HFFc6 (cell line): ENCODE measurements around the gene CTSE. TPM values are rescaled to one million over a fixed set of nuclear protein-coding genes. Genes with fewer than 3 reads are reported as not detected.

Experiments
- DNase-seq: peaks from one replicate; pipeline ENCODE4 v3.0.0-alpha.2; 2018
- H3K27ac Mint-ChIP-seq: 2 replicates; pipeline ENCODE4 v1.8.0; 2020; ENCODE audit warnings: mild to moderate bottlenecking, mixed read lengths
- H3K27me3 Mint-ChIP-seq: 2 replicates; pipeline ENCODE4 v1.8.0; 2021; ENCODE audit warnings: mild to moderate bottlenecking, moderate library complexity, mixed read lengths; ENCODE audit not compliant: insufficient read depth
- H3K36me3 Mint-ChIP-seq: 2 replicates; pipeline ENCODE4 v1.8.0; 2021; ENCODE audit warnings: low read depth, mixed read lengths
- H3K4me1 Mint-ChIP-seq: 2 replicates; pipeline ENCODE4 v1.8.0; 2020; ENCODE audit warnings: low read depth, mixed read lengths
- H3K4me3 Mint-ChIP-seq: 2 replicates; pipeline ENCODE4 v1.8.0; 2020; ENCODE audit warnings: mild to moderate bottlenecking, moderate library complexity, mixed read lengths
- H3K9me3 Mint-ChIP-seq: 2 replicates; pipeline ENCODE4 v1.8.0; 2020; ENCODE audit warnings: mild to moderate bottlenecking, mixed read lengths
- total RNA-seq, 6 experiments: library from RNA; stranded (reverse); fragmentation: NEBNext Ultra II Directional; extraction: Animal tissue kit (Norgen Biotek cat#: 25700); gene quantifications; 2 replicates in 1 of 6; 3 replicates in 5 of 6; pipeline ENCODE4 v1.2.3, GENCODE V29; 2021
- TF ChIP-seq, protein P1 (sequence below): fragments of 200-600 bp; sonication (generic); IDR thresholded peaks from 2 replicates; pipeline ENCODE4 v1.5.0; 2021; ENCODE audit warnings: antibody characterized with exemption, mild to moderate bottlenecking

The CTSE gene
- total RNA-seq, 6 experiments from 2014 or later, result not detected

DNA sequence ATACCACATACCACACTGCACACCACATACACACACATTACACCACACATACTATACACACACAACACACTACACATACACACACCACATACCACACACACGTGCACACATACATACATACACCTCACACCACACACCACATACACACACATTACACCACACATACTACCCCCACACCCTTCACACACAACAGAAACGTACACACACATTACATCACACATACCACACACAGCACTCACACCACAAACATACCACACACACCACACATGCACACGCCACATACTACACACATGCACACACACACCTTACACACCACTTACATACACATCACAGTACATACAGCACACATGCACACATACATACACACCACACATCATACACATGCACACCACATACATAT is 49.0 kb downstream of the CTSE start:
- no peak overlapping the region for H3K4me3 Mint-ChIP-seq
- TF ChIP-seq, protein P1, sequence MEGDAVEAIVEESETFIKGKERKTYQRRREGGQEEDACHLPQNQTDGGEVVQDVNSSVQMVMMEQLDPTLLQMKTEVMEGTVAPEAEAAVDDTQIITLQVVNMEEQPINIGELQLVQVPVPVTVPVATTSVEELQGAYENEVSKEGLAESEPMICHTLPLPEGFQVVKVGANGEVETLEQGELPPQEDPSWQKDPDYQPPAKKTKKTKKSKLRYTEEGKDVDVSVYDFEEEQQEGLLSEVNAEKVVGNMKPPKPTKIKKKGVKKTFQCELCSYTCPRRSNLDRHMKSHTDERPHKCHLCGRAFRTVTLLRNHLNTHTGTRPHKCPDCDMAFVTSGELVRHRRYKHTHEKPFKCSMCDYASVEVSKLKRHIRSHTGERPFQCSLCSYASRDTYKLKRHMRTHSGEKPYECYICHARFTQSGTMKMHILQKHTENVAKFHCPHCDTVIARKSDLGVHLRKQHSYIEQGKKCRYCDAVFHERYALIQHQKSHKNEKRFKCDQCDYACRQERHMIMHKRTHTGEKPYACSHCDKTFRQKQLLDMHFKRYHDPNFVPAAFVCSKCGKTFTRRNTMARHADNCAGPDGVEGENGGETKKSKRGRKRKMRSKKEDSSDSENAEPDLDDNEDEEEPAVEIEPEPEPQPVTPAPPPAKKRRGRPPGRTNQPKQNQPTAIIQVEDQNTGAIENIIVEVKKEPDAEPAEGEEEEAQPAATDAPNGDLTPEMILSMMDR, result no peak
- H3K4me1 Mint-ChIP-seq, result peaks cover 37% of the 10 kb centered on the region
- peaks cover 7% of the 10 kb centered on the region; the same call in 1 of the 2 replicates for H3K9me3 Mint-ChIP-seq
- no peaks in the 10 kb centered on the region; the same call in 1 of the 2 replicates for H3K36me3 Mint-ChIP-seq
- H3K27ac Mint-ChIP-seq, result no peak overlapping the region
- DNase-seq, result no peak
- peaks cover 5% of the 10 kb centered on the region for H3K27me3 Mint-ChIP-seq

DNA sequence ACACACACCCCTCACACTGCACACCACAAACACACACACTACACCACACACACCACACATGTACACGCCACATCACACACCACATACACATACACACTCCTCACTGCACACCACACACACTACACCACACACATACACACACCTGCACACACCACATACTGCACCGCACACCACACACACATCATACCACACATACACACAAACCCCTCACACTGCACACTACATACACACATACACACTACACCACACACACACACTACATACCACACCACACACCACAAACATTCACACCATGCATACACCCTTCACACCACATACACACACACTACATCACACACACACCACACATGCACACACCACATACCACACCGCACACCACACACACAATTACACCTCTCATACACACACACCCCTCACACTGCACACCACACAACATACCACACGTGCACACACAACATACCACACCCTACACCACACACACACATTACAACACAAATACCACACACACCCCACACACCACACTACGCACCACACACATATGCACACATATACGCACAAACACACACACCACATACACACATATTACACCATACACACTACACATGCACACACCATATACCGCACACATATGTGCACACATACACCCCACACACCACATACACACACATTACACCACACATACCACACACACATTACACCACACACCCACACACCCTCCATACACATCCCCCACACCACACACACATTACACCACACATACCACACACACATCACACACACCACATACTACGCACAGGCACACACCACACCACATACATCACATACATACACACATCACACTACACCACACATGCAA is 50.1 kb downstream of the CTSE start:
- Mint-ChIP-seq H3K4me3 (no peak overlapping the region), H3K9me3 (peaks cover 7% of the 10 kb centered on the region; the same call in 1 of the 2 replicates), H3K36me3 (no peaks in the 10 kb centered on the region; the same call in 1 of the 2 replicates), H3K4me1 (peaks cover 37% of the 10 kb centered on the region), H3K27me3 (peaks cover 5% of the 10 kb centered on the region), H3K27ac (no peak overlapping the region)
- DNase-seq, result no peak
- TF ChIP-seq, protein P1, result no peak

DNA sequence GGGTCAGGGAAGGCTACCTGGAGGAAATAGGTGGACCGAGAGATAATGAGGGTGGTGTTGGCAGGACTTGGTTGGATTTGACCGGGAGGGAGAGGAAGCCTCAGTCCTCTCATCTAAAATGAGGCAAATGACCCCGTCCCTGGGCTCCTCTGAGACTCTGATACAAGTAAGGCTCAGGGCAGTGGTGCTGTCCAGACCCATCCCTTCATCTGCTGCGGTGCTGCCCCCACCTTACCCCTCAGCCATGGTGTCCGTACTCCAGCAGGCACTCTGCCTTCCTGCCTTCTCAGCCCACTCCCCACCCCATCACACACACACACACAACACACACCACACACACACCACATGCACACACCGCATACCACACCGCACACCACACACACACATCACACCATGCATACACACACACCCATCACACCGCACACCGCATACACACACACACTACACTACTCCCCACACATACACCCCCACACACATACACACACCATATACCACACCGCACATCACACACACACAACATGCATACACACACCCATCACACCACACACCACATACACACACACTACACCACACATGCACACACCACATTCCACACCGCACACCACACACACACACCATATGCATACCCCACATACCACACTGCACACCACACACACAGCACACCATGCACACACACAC is 51.1 kb downstream of the CTSE start:
- H3K36me3 Mint-ChIP-seq, result no peaks in the 10 kb centered on the region; the same call in 1 of the 2 replicates
- TF ChIP-seq, protein P1, result no peak
- H3K27me3 Mint-ChIP-seq, result peaks cover 5% of the 10 kb centered on the region
- no peak overlapping the region for H3K27ac Mint-ChIP-seq
- no peak overlapping the region for H3K4me3 Mint-ChIP-seq
- DNase-seq, result no peak
- peaks cover 44% of the 10 kb centered on the region for H3K4me1 Mint-ChIP-seq
- H3K9me3 Mint-ChIP-seq, result peaks cover 7% of the 10 kb centered on the region; the same call in 1 of the 2 replicates

DNA sequence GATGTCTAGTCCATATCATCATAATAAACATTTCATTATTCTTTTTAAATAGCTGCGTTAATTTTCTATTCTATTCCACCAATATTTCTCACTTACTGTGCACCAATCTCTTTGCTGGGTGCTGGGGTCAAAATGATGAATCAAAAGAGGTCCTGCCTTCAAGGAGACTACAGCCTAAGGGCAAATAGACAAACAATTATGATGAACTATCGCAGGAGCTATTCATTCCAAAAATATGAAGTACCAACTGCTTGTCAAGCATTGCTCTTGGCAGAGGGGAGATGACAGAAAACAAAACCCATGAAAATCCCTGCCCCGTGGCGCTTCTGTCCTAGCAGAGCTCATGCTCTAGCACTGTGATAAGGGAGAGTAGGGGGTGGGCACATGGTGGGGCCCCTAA is 51.6 kb downstream of the CTSE start:
- peaks cover 7% of the 10 kb centered on the region; the same call in 1 of the 2 replicates for H3K9me3 Mint-ChIP-seq
- no peaks in the 10 kb centered on the region; the same call in 1 of the 2 replicates for H3K36me3 Mint-ChIP-seq
- H3K27ac Mint-ChIP-seq, result no peak overlapping the region
- no peak overlapping the region for H3K4me3 Mint-ChIP-seq
- H3K27me3 Mint-ChIP-seq, result peaks cover 10% of the 10 kb centered on the region
- TF ChIP-seq, protein P1, result no peak
- peaks cover 42% of the 10 kb centered on the region for H3K4me1 Mint-ChIP-seq
- DNase-seq, result no peak

DNA sequence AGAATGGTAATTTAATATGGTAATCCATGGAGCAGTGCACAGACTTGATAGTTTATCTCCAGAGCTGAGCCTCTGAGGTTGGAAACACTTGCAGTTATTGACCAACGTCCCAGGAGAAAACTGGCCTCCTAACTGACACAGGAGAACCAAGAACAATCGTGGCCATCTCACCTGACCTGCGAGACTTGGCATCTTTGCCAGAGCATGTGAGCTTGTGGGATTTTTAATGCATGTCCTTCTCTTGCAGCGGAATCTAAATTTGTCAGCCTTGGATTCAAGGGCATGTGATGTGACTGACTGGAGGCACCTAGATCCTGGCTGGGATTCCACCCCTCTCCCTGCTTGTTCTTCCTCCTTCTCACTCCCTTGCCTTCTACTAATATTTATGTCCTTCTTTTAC is 52.6 kb downstream of the CTSE start:
- Mint-ChIP-seq H3K36me3 (no peaks in the 10 kb centered on the region; the same call in 1 of the 2 replicates), H3K4me3 (no peak overlapping the region), H3K9me3 (peaks cover 7% of the 10 kb centered on the region; the same call in 1 of the 2 replicates), H3K27me3 (peaks cover 11% of the 10 kb centered on the region), H3K4me1 (peaks cover 34% of the 10 kb centered on the region), H3K27ac (no peak overlapping the region)
- TF ChIP-seq, protein P1, result no peak
- no peak for DNase-seq
